Stimulated activated naive CD8-positive, alpha-beta T cell treated with anti-CD3 and anti-CD28 coated beads, Interleukin-15, Interleukin-2, amounts not matched to agents 100 ng/mL and 50 ng/mL, for 24 hours (primary cell): ENCODE results near the gene SRRM3.
A peak's percentile ranks its signal among the peaks of the same experiment; 100 is the strongest.
"Not testable (repeated sequence)": the region's sequence is repeated elsewhere in the genome, so short reads cannot be mapped to it uniquely, and the experiment has no call there.

ENCODE experiments used
- H3K27ac Mint-ChIP-seq: one replicate; pipeline ENCODE4 v1.8.0; 2021; ENCODE audit warnings: mild to moderate bottlenecking, mixed read lengths
- H3K27me3 Mint-ChIP-seq: one replicate; pipeline ENCODE4 v1.8.0; 2021; ENCODE audit warnings: mixed read lengths
- H3K36me3 Mint-ChIP-seq: one replicate; pipeline ENCODE4 v1.8.0; 2021; ENCODE audit warnings: low read depth, mixed read lengths
- H3K4me1 Mint-ChIP-seq: one replicate; pipeline ENCODE4 v1.8.0; 2021; ENCODE audit warnings: low read depth, mixed read lengths
- H3K4me3 Mint-ChIP-seq: one replicate; pipeline ENCODE4 v1.8.0; 2021; ENCODE audit warnings: mild to moderate bottlenecking, mixed read lengths
- H3K9me3 Mint-ChIP-seq: one replicate; pipeline ENCODE4 v1.8.0; 2021; ENCODE audit warnings: mixed read lengths

The SRRM3 gene

GRCh38 chr7:76281006-76281705, 79.5 kb downstream of the SRRM3 start:
- no peak overlapping the region for H3K27ac Mint-ChIP-seq
- H3K4me1 Mint-ChIP-seq = peaks cover 16% of the 10 kb centered on the region
- H3K27me3 Mint-ChIP-seq = peaks cover 46% of the 10 kb centered on the region
- H3K4me3 Mint-ChIP-seq = peak overlapping the region; percentile 40
- H3K9me3 Mint-ChIP-seq = no peaks in the 10 kb centered on the region
- no peaks in the 10 kb centered on the region for H3K36me3 Mint-ChIP-seq

- no peaks in the 10 kb centered on the region for H3K9me3 Mint-ChIP-seq
- H3K4me1 Mint-ChIP-seq = peaks cover 16% of the 10 kb centered on the region
- peak overlapping the region; percentile 51 for H3K4me3 Mint-ChIP-seq
- no peaks in the 10 kb centered on the region for H3K36me3 Mint-ChIP-seq
- H3K27ac Mint-ChIP-seq = no peak overlapping the region
- peaks cover 46% of the 10 kb centered on the region for H3K27me3 Mint-ChIP-seq
Measured at GRCh38 chr7:76281706-76282343, 80.1 kb downstream of the SRRM3 start.

- Mint-ChIP-seq H3K36me3 (no peaks in the 10 kb centered on the region), H3K9me3 (no peaks in the 10 kb centered on the region), H3K4me3 (no peak overlapping the region), H3K27me3 (peaks cover 44% of the 10 kb centered on the region), H3K27ac (no peak overlapping the region), H3K4me1 (peaks cover 16% of the 10 kb centered on the region)
Measured at GRCh38 chr7:76282344-76283253, 80.9 kb downstream of the SRRM3 start.

GRCh38 chr7:76283254-76284159, 81.8 kb downstream of the SRRM3 start:
- H3K36me3 Mint-ChIP-seq = no peaks in the 10 kb centered on the region
- H3K4me3 Mint-ChIP-seq = no peak overlapping the region
- peaks cover 41% of the 10 kb centered on the region for H3K27me3 Mint-ChIP-seq
- no peak overlapping the region for H3K27ac Mint-ChIP-seq
- peaks cover 16% of the 10 kb centered on the region for H3K4me1 Mint-ChIP-seq
- H3K9me3 Mint-ChIP-seq = no peaks in the 10 kb centered on the region

- no peaks in the 10 kb centered on the region for H3K36me3 Mint-ChIP-seq
- no peak overlapping the region for H3K27ac Mint-ChIP-seq
- no peaks in the 10 kb centered on the region for H3K9me3 Mint-ChIP-seq
- H3K27me3 Mint-ChIP-seq = peaks cover 25% of the 10 kb centered on the region
- H3K4me3 Mint-ChIP-seq = no peak overlapping the region
- H3K4me1 Mint-ChIP-seq = peaks cover 17% of the 10 kb centered on the region
Measured at GRCh38 chr7:76285604-76286374, 84.1 kb downstream of the SRRM3 start.

GRCh38 chr7:76286842-76287403, 85.2 kb downstream of the SRRM3 start:
- Mint-ChIP-seq H3K4me1 (peaks cover 21% of the 10 kb centered on the region), H3K27ac (no peak overlapping the region), H3K36me3 (no peaks in the 10 kb centered on the region), H3K9me3 (no peaks in the 10 kb centered on the region), H3K4me3 (no peak overlapping the region), H3K27me3 (peaks cover 18% of the 10 kb centered on the region)

GRCh38 chr7:76290847-76291350, 89.2 kb downstream of the SRRM3 start:
- Mint-ChIP-seq H3K27ac (peak overlapping the region; percentile 62), H3K4me1 (peaks cover 16% of the 10 kb centered on the region)
- H3K36me3 Mint-ChIP-seq, H3K9me3 Mint-ChIP-seq, H3K4me3 Mint-ChIP-seq, H3K27me3 Mint-ChIP-seq: not testable (repeated sequence)

- H3K27me3 Mint-ChIP-seq = no peaks in the 10 kb centered on the region
- no peaks in the 10 kb centered on the region for H3K9me3 Mint-ChIP-seq
- peaks cover 16% of the 10 kb centered on the region for H3K4me1 Mint-ChIP-seq
- peak overlapping the region; percentile 62 for H3K27ac Mint-ChIP-seq
- peak overlapping the region; percentile 21 for H3K4me3 Mint-ChIP-seq
- no peaks in the 10 kb centered on the region for H3K36me3 Mint-ChIP-seq
Measured at GRCh38 chr7:76291351-76292212, 89.9 kb downstream of the SRRM3 start.

- Mint-ChIP-seq H3K4me3 (peak overlapping the region; percentile 17), H3K36me3 (no peaks in the 10 kb centered on the region), H3K4me1 (peaks cover 16% of the 10 kb centered on the region), H3K9me3 (no peaks in the 10 kb centered on the region), H3K27ac (no peak overlapping the region), H3K27me3 (no peaks in the 10 kb centered on the region)
Measured at GRCh38 chr7:76292213-76292573, 90.5 kb downstream of the SRRM3 start.

GRCh38 chr7:76292911-76293310, 91.2 kb downstream of the SRRM3 start:
- H3K27ac Mint-ChIP-seq, H3K36me3 Mint-ChIP-seq, H3K4me3 Mint-ChIP-seq, H3K27me3 Mint-ChIP-seq, H3K9me3 Mint-ChIP-seq: not testable (repeated sequence)
- H3K4me1 Mint-ChIP-seq = peaks cover 16% of the 10 kb centered on the region

GRCh38 chr7:76293407-76293901, 91.8 kb downstream of the SRRM3 start:
- H3K4me3 Mint-ChIP-seq = no peak overlapping the region
- no peak overlapping the region for H3K27ac Mint-ChIP-seq
- no peaks in the 10 kb centered on the region for H3K9me3 Mint-ChIP-seq
- no peaks in the 10 kb centered on the region for H3K36me3 Mint-ChIP-seq
- H3K4me1 Mint-ChIP-seq = peaks cover 16% of the 10 kb centered on the region
- no peaks in the 10 kb centered on the region for H3K27me3 Mint-ChIP-seq

- Mint-ChIP-seq H3K9me3 (no peaks in the 10 kb centered on the region), H3K4me1 (peaks cover 16% of the 10 kb centered on the region), H3K27me3 (no peaks in the 10 kb centered on the region), H3K36me3 (no peaks in the 10 kb centered on the region), H3K27ac (no peak overlapping the region), H3K4me3 (no peak overlapping the region)
Measured at GRCh38 chr7:76294344-76295024, 92.8 kb downstream of the SRRM3 start.
